Hepatocyte (in vitro differentiated cells): ENCODE results near the gene ALDH4A1. TPM values are rescaled to one million over a fixed set of nuclear protein-coding genes. Genes with fewer than 3 reads are reported as not detected.

Experiments used
- DNase-seq: peaks from one replicate; pipeline ENCODE4 v3.0.0-alpha.2; 2016; ENCODE audit warnings: low spot score
- H2AFZ ChIP-seq: fragments of 200-600 bp; sonication (generic); 2 replicates; pipeline ENCODE4 v1.6.0; 2016; ENCODE audit warnings: antibody characterized with exemption, mild to moderate bottlenecking
- H3K27ac ChIP-seq: fragments of 200-600 bp; sonication (generic); 2 replicates; pipeline ENCODE4 v1.5.1; 2016; ENCODE audit warnings: mild to moderate bottlenecking
- H3K27me3 ChIP-seq: fragments of 200-600 bp; sonication (generic); 2 replicates; pipeline ENCODE4 v1.6.1; 2016
- H3K36me3 ChIP-seq: fragments of 200-600 bp; sonication (generic); replicated peaks from 2 replicates; pipeline ENCODE4 v1.5.1; 2016; ENCODE audit warnings: low read depth; ENCODE audit not compliant: insufficient read depth
- H3K4me1 ChIP-seq: fragments of 200-600 bp; sonication (generic); 2 replicates; pipeline ENCODE4 v1.5.1; 2016; ENCODE audit warnings: mild to moderate bottlenecking, moderate library complexity; ENCODE audit not compliant: insufficient read depth
- H3K4me2 ChIP-seq: fragments of 200-600 bp; sonication (generic); 2 replicates; pipeline ENCODE4 v1.6.0; 2016
- H3K4me3 ChIP-seq: fragments of 200-600 bp; sonication (generic); 2 replicates; pipeline ENCODE4 v1.5.1; 2016; ENCODE audit warnings: mild to moderate bottlenecking
- H3K79me2 ChIP-seq: fragments of 200-600 bp; sonication (generic); 2 replicates; pipeline ENCODE4 v1.6.0; 2017; ENCODE audit warnings: mild to moderate bottlenecking
- H3K9me2 ChIP-seq: fragments of 200-600 bp; sonication (generic); replicated peaks from 2 replicates; pipeline ENCODE4 v1.6.0; 2017; ENCODE audit warnings: mild to moderate bottlenecking; ENCODE audit not compliant: insufficient read depth
- H3K9me3 ChIP-seq: fragments of 200-600 bp; sonication (generic); 2 replicates; pipeline ENCODE4 v1.5.1; 2016; ENCODE audit warnings: low read depth, mild to moderate bottlenecking
- H4K20me1 ChIP-seq: fragments of 200-600 bp; sonication (generic); 2 replicates; pipeline ENCODE4 v1.6.0; 2016; ENCODE audit warnings: mild to moderate bottlenecking; ENCODE audit not compliant: insufficient read depth, poor library complexity, severe bottlenecking
- EZH2 ChIP-seq: fragments of 200-600 bp; sonication (generic); IDR thresholded peaks from 2 replicates; pipeline ENCODE4 v1.6.1; 2016; ENCODE audit warnings: antibody characterized with exemption, mild to moderate bottlenecking, borderline replicate concordance
- EZH2phosphoT487 ChIP-seq: fragments of 200-600 bp; sonication (generic); IDR thresholded peaks from one replicate; pipeline ENCODE4 v1.6.1; 2018; ENCODE audit warnings: antibody characterized with exemption, mild to moderate bottlenecking, low read depth, moderate library complexity; ENCODE audit not compliant: unreplicated experiment, severe bottlenecking
- WGBS: methylation state at CpG from one replicate; pipeline ENCODE4 v1.1.6; 2016; ENCODE audit warnings: low lambda C conversion rate; ENCODE audit errors: missing lambda C conversion rate; 5-methylcytosine and 5-hydroxymethylcytosine counted together
- polyA plus RNA-seq: library from polyadenylated mRNA; unstranded; fragments of >200 nt; fragmentation: Nextera tagmentation; extraction: Ambion mirVana; gene quantifications from 2 replicates; pipeline ENCODE4 v1.2.1, GENCODE V29; 2016
- total RNA-seq: library from RNA; depleted of rRNA; stranded (reverse); fragments of >200 nt; gene quantifications from 2 replicates; pipeline ENCODE4 v1.2.3, GENCODE V29; 2014
- TF ChIP-seq, protein P1 (sequence below): fragments of 200-600 bp; sonication (generic); IDR thresholded peaks from 2 replicates; pipeline ENCODE4 v1.5.1; 2016; ENCODE audit warnings: antibody characterized with exemption, mild to moderate bottlenecking; ENCODE audit not compliant: poor library complexity

The ALDH4A1 gene
- total and polyA plus RNA-seq, 2 experiments from 2014 or later, result 41.4 to 49.1 TPM

GRCh38 chr1:18918417-18918816 lies 16.1 kb upstream of the ALDH4A1 start:
- Histone ChIP-seq H4K20me1 (no peaks in the 10 kb centered on the region), H3K27ac (no peak overlapping the region), H3K4me3 (no peak overlapping the region), H3K4me2 (no peak overlapping the region), H2AFZ (no peak overlapping the region), H3K27me3 (no peaks in the 10 kb centered on the region), H3K36me3 (no peaks in the 10 kb centered on the region), H3K4me1 (peaks cover 16% of the 10 kb centered on the region), H3K79me2 (no peaks in the 10 kb centered on the region), H3K9me2 (no peaks in the 10 kb centered on the region), H3K9me3 (no peaks in the 10 kb centered on the region)
- WGBS, result 97% methylated on average over 8 of the region's 14 CpGs
- TF ChIP-seq EZH2phosphoT487 (no peak), EZH2 (no peak)
- TF ChIP-seq, protein P1, sequence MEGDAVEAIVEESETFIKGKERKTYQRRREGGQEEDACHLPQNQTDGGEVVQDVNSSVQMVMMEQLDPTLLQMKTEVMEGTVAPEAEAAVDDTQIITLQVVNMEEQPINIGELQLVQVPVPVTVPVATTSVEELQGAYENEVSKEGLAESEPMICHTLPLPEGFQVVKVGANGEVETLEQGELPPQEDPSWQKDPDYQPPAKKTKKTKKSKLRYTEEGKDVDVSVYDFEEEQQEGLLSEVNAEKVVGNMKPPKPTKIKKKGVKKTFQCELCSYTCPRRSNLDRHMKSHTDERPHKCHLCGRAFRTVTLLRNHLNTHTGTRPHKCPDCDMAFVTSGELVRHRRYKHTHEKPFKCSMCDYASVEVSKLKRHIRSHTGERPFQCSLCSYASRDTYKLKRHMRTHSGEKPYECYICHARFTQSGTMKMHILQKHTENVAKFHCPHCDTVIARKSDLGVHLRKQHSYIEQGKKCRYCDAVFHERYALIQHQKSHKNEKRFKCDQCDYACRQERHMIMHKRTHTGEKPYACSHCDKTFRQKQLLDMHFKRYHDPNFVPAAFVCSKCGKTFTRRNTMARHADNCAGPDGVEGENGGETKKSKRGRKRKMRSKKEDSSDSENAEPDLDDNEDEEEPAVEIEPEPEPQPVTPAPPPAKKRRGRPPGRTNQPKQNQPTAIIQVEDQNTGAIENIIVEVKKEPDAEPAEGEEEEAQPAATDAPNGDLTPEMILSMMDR, result no peak
- no peak for DNase-seq

DNA sequence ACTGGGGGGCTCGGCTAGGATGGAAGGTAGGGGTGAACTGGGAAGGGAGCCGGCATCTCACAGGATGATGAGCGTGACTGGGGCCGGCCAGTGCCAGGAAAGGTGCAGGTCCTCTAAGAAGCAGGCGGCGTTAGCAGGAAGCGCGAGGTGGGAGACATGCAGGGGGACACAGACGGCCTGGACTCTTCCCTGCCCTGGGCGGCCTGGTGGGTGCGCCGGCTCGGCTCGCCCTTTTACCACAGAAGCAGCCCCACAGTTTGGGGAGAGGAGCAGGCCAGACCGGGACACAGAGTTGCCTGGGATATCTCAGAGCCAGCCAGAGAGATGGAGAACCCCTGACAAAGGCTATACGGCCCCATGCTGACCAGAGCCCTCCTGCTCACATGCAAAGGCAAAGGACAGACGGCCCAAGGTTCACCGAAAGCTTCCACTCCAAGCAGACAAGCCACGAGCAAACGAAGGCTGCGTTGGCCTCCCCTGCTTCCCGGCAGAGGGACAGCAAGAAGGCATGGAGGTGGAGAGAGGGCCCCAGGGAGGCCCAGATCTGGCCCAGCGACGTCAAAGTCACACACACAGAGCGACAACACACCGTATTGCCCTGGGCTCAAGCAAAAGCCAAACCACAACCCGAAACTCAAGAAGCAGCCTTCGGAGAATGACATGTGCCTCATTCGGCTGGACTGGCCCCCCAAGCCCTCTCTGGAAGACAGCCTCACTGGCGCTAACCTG lies 14.9 kb upstream of the ALDH4A1 start:
- Histone ChIP-seq H3K4me2 (no peak overlapping the region), H3K27ac (no peak overlapping the region), H3K9me2 (no peaks in the 10 kb centered on the region), H3K36me3 (no peaks in the 10 kb centered on the region), H3K4me3 (no peak overlapping the region), H2AFZ (no peak overlapping the region), H3K79me2 (no peaks in the 10 kb centered on the region), H3K27me3 (no peaks in the 10 kb centered on the region), H4K20me1 (no peaks in the 10 kb centered on the region), H3K9me3 (no peaks in the 10 kb centered on the region), H3K4me1 (peaks cover 6% of the 10 kb centered on the region)
- DNase-seq, result no peak
- TF ChIP-seq, protein P1, result no peak
- TF ChIP-seq EZH2, result no peak
- TF ChIP-seq EZH2phosphoT487, result no peak
- 89% methylated on average over 30 of the region's 30 CpGs for WGBS

GRCh38 chr1:18915341-18915740 lies 13.0 kb upstream of the ALDH4A1 start:
- Histone ChIP-seq H3K4me2 (no peak overlapping the region), H3K4me1 (no peaks in the 10 kb centered on the region), H3K9me2 (no peaks in the 10 kb centered on the region), H3K36me3 (no peaks in the 10 kb centered on the region), H4K20me1 (no peaks in the 10 kb centered on the region), H2AFZ (no peak overlapping the region), H3K79me2 (no peaks in the 10 kb centered on the region), H3K4me3 (no peak overlapping the region), H3K27me3 (no peaks in the 10 kb centered on the region), H3K9me3 (no peaks in the 10 kb centered on the region), H3K27ac (no peak overlapping the region)
- DNase-seq, result no peak
- TF ChIP-seq, protein P1, result no peak
- TF ChIP-seq EZH2 (no peak), EZH2phosphoT487 (no peak)
- WGBS, result 94% methylated on average over 7 of the region's 7 CpGs
